Hepatocyte (in vitro differentiated cells): ENCODE measurements around the gene LPAR6. TPM values are rescaled to one million over a fixed set of nuclear protein-coding genes. Genes with fewer than 3 reads are reported as not detected.

Experiments used
- DNase-seq: peaks from one replicate; pipeline ENCODE4 v3.0.0-alpha.2; 2016; ENCODE audit warnings: low spot score
- H2AFZ ChIP-seq: fragments of 200-600 bp; sonication (generic); 2 replicates; pipeline ENCODE4 v1.6.0; 2016; ENCODE audit warnings: antibody characterized with exemption, mild to moderate bottlenecking
- H3K27ac ChIP-seq: fragments of 200-600 bp; sonication (generic); 2 replicates; pipeline ENCODE4 v1.5.1; 2016; ENCODE audit warnings: mild to moderate bottlenecking
- H3K27me3 ChIP-seq: fragments of 200-600 bp; sonication (generic); 2 replicates; pipeline ENCODE4 v1.6.1; 2016
- H3K36me3 ChIP-seq: fragments of 200-600 bp; sonication (generic); replicated peaks from 2 replicates; pipeline ENCODE4 v1.5.1; 2016; ENCODE audit warnings: low read depth; ENCODE audit not compliant: insufficient read depth
- H3K4me1 ChIP-seq: fragments of 200-600 bp; sonication (generic); 2 replicates; pipeline ENCODE4 v1.5.1; 2016; ENCODE audit warnings: mild to moderate bottlenecking, moderate library complexity; ENCODE audit not compliant: insufficient read depth
- H3K4me2 ChIP-seq: fragments of 200-600 bp; sonication (generic); 2 replicates; pipeline ENCODE4 v1.6.0; 2016
- H3K4me3 ChIP-seq: fragments of 200-600 bp; sonication (generic); 2 replicates; pipeline ENCODE4 v1.5.1; 2016; ENCODE audit warnings: mild to moderate bottlenecking
- H3K79me2 ChIP-seq: fragments of 200-600 bp; sonication (generic); 2 replicates; pipeline ENCODE4 v1.6.0; 2017; ENCODE audit warnings: mild to moderate bottlenecking
- H3K9me2 ChIP-seq: fragments of 200-600 bp; sonication (generic); replicated peaks from 2 replicates; pipeline ENCODE4 v1.6.0; 2017; ENCODE audit warnings: mild to moderate bottlenecking; ENCODE audit not compliant: insufficient read depth
- H3K9me3 ChIP-seq: fragments of 200-600 bp; sonication (generic); 2 replicates; pipeline ENCODE4 v1.5.1; 2016; ENCODE audit warnings: low read depth, mild to moderate bottlenecking
- H4K20me1 ChIP-seq: fragments of 200-600 bp; sonication (generic); 2 replicates; pipeline ENCODE4 v1.6.0; 2016; ENCODE audit warnings: mild to moderate bottlenecking; ENCODE audit not compliant: insufficient read depth, poor library complexity, severe bottlenecking
- EZH2 ChIP-seq: fragments of 200-600 bp; sonication (generic); IDR thresholded peaks from 2 replicates; pipeline ENCODE4 v1.6.1; 2016; ENCODE audit warnings: antibody characterized with exemption, mild to moderate bottlenecking, borderline replicate concordance
- EZH2phosphoT487 ChIP-seq: fragments of 200-600 bp; sonication (generic); IDR thresholded peaks from one replicate; pipeline ENCODE4 v1.6.1; 2018; ENCODE audit warnings: antibody characterized with exemption, mild to moderate bottlenecking, low read depth, moderate library complexity; ENCODE audit not compliant: unreplicated experiment, severe bottlenecking
- whole genome bisulfite sequencing: methylation state at CpG from one replicate; pipeline ENCODE4 v1.1.6; 2016; ENCODE audit warnings: low lambda C conversion rate; ENCODE audit errors: missing lambda C conversion rate; 5-methylcytosine and 5-hydroxymethylcytosine counted together
- polyA plus RNA-seq: library from polyadenylated mRNA; unstranded; fragments of >200 nt; fragmentation: Nextera tagmentation; extraction: Ambion mirVana; gene quantifications from 2 replicates; pipeline ENCODE4 v1.2.1, GENCODE V29; 2016
- total RNA-seq: library from RNA; depleted of rRNA; stranded (reverse); fragments of >200 nt; gene quantifications from 2 replicates; pipeline ENCODE4 v1.2.3, GENCODE V29; 2014
- TF ChIP-seq, protein P1 (sequence below): fragments of 200-600 bp; sonication (generic); IDR thresholded peaks from 2 replicates; pipeline ENCODE4 v1.5.1; 2016; ENCODE audit warnings: antibody characterized with exemption, mild to moderate bottlenecking; ENCODE audit not compliant: poor library complexity

Gene LPAR6
- total and polyA plus RNA-seq, 2 experiments from 2014 or later: 8.2 to 22.8 TPM

GRCh38 chr13:48393698-48394085, 19.2 kb downstream of the LPAR6 start:
- H3K4me1 ChIP-seq: no peaks in the 10 kb centered on the region
- no peaks in the 10 kb centered on the region for H4K20me1 ChIP-seq
- H3K4me3 ChIP-seq: no peak overlapping the region
- H3K4me2 ChIP-seq: no peak overlapping the region
- H3K27me3 ChIP-seq: no peaks in the 10 kb centered on the region
- H3K9me2 ChIP-seq: no peaks in the 10 kb centered on the region
- TF ChIP-seq, protein P1, sequence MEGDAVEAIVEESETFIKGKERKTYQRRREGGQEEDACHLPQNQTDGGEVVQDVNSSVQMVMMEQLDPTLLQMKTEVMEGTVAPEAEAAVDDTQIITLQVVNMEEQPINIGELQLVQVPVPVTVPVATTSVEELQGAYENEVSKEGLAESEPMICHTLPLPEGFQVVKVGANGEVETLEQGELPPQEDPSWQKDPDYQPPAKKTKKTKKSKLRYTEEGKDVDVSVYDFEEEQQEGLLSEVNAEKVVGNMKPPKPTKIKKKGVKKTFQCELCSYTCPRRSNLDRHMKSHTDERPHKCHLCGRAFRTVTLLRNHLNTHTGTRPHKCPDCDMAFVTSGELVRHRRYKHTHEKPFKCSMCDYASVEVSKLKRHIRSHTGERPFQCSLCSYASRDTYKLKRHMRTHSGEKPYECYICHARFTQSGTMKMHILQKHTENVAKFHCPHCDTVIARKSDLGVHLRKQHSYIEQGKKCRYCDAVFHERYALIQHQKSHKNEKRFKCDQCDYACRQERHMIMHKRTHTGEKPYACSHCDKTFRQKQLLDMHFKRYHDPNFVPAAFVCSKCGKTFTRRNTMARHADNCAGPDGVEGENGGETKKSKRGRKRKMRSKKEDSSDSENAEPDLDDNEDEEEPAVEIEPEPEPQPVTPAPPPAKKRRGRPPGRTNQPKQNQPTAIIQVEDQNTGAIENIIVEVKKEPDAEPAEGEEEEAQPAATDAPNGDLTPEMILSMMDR: no peak
- TF ChIP-seq EZH2: no peak
- TF ChIP-seq EZH2phosphoT487: no peak
- H3K9me3 ChIP-seq: no peaks in the 10 kb centered on the region
- WGBS: 91% methylated on average over 2 of the region's 2 CpGs
- H3K36me3 ChIP-seq: no peaks in the 10 kb centered on the region
- DNase-seq: no peak
- no peaks in the 10 kb centered on the region for H3K79me2 ChIP-seq
- H2AFZ ChIP-seq: no peak overlapping the region
- H3K27ac ChIP-seq: no peak overlapping the region

GRCh38 chr13:48393030-48393697, 19.7 kb downstream of the LPAR6 start:
- 95% methylated on average over 3 of the region's 3 CpGs for WGBS
- no peaks in the 10 kb centered on the region for H3K36me3 ChIP-seq
- no peaks in the 10 kb centered on the region for H3K4me1 ChIP-seq
- H3K9me3 ChIP-seq: no peaks in the 10 kb centered on the region
- no peaks in the 10 kb centered on the region for H3K9me2 ChIP-seq
- H3K4me3 ChIP-seq: no peak overlapping the region
- H2AFZ ChIP-seq: no peak overlapping the region
- no peaks in the 10 kb centered on the region for H3K79me2 ChIP-seq
- no peaks in the 10 kb centered on the region for H4K20me1 ChIP-seq
- H3K27me3 ChIP-seq: no peaks in the 10 kb centered on the region
- H3K27ac ChIP-seq: no peak overlapping the region
- DNase-seq: no peak
- TF ChIP-seq EZH2phosphoT487 (no peak), EZH2 (no peak)
- TF ChIP-seq, protein P1: no peak
- H3K4me2 ChIP-seq: no peak overlapping the region

DNA sequence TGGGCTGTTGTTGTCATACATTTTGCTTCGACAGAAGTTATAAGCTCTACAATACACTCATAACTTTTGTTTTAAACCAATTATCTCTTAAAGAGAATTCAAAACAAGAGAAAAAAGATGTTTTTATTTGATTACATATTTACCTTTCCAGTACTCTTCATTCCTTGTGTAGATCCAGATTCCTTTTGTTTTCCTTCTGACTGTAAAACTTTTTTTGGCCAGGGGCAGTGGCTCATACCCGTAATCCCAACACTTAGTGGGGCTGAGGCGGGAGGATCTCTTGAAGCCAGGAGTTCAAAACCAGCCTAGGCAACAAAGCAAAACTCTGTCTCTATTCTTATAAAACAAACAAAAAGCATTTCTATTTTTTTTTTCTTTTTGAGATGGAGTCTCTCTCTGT, 21.7 kb downstream of the LPAR6 start:
- Histone ChIP-seq H3K9me3 (no peaks in the 10 kb centered on the region), H3K4me2 (no peak overlapping the region), H2AFZ (no peak overlapping the region), H3K27me3 (no peaks in the 10 kb centered on the region), H3K4me1 (no peaks in the 10 kb centered on the region), H3K36me3 (no peaks in the 10 kb centered on the region), H3K27ac (no peak overlapping the region), H3K79me2 (peaks cover 3% of the 10 kb centered on the region), H3K9me2 (no peaks in the 10 kb centered on the region), H3K4me3 (no peak overlapping the region), H4K20me1 (no peaks in the 10 kb centered on the region)
- no peak for DNase-seq
- WGBS: 99% methylated on average over 3 of the region's 3 CpGs
- TF ChIP-seq, protein P1: no peak
- no peak for TF ChIP-seq EZH2phosphoT487
- TF ChIP-seq EZH2: no peak
